ENCODE data around the gene CCT7.

DNA sequence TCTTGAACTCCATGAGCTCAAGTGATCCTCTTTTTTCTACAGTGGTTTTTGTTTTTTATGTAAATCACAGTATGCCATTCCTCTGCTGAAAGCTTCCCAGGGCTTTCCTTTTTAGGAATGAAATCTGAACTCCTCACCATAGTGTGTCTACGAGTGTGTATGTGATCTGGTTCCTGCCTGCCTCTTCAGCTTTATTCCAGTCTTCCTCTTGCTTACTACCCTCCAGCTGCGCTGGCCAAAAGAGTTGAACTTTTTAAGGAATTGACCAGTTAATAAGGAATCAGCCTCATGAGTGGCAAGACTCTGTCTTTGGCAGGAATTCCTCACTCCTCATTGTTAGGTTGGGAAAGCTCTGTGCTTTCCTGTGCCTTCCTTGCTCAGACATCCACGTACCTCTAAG lies 4.0 kb downstream of the CCT7 start:
- TF ChIP-seq, protein P1, sequence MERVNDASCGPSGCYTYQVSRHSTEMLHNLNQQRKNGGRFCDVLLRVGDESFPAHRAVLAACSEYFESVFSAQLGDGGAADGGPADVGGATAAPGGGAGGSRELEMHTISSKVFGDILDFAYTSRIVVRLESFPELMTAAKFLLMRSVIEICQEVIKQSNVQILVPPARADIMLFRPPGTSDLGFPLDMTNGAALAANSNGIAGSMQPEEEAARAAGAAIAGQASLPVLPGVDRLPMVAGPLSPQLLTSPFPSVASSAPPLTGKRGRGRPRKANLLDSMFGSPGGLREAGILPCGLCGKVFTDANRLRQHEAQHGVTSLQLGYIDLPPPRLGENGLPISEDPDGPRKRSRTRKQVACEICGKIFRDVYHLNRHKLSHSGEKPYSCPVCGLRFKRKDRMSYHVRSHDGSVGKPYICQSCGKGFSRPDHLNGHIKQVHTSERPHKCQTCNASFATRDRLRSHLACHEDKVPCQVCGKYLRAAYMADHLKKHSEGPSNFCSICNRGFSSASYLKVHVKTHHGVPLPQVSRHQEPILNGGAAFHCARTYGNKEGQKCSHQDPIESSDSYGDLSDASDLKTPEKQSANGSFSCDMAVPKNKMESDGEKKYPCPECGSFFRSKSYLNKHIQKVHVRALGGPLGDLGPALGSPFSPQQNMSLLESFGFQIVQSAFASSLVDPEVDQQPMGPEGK (tag by site-specific recombination; IDR thresholded peaks at IDR 0.05) = no peak
- TF ChIP-seq, protein P2, sequence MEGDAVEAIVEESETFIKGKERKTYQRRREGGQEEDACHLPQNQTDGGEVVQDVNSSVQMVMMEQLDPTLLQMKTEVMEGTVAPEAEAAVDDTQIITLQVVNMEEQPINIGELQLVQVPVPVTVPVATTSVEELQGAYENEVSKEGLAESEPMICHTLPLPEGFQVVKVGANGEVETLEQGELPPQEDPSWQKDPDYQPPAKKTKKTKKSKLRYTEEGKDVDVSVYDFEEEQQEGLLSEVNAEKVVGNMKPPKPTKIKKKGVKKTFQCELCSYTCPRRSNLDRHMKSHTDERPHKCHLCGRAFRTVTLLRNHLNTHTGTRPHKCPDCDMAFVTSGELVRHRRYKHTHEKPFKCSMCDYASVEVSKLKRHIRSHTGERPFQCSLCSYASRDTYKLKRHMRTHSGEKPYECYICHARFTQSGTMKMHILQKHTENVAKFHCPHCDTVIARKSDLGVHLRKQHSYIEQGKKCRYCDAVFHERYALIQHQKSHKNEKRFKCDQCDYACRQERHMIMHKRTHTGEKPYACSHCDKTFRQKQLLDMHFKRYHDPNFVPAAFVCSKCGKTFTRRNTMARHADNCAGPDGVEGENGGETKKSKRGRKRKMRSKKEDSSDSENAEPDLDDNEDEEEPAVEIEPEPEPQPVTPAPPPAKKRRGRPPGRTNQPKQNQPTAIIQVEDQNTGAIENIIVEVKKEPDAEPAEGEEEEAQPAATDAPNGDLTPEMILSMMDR (tag by site-specific recombination; IDR thresholded peaks at IDR 0.05) = no peak
- TF ChIP-seq, protein P3, sequence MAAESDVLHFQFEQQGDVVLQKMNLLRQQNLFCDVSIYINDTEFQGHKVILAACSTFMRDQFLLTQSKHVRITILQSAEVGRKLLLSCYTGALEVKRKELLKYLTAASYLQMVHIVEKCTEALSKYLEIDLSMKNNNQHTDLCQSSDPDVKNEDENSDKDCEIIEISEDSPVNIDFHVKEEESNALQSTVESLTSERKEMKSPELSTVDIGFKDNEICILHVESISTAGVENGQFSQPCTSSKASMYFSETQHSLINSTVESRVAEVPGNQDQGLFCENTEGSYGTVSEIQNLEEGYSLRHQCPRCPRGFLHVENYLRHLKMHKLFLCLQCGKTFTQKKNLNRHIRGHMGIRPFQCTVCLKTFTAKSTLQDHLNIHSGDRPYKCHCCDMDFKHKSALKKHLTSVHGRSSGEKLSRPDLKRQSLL (tag by site-specific recombination; IDR thresholded peaks at IDR 0.05) = no peak
- no peak for TF ChIP-seq ZNF155 (tag by site-specific recombination; IDR thresholded peaks at IDR 0.05)
- no peak for TF ChIP-seq GLI2 (tag by site-specific recombination; IDR thresholded peaks at IDR 0.05; ENCODE audit: borderline replicate concordance, low read depth)
- TF ChIP-seq ZBTB21 (tag by site-specific recombination; IDR thresholded peaks at IDR 0.05) = no peak
- no peak for TF ChIP-seq ZNF133 (tag by site-specific recombination; IDR thresholded peaks at IDR 0.05)
- TF ChIP-seq, protein P4, sequence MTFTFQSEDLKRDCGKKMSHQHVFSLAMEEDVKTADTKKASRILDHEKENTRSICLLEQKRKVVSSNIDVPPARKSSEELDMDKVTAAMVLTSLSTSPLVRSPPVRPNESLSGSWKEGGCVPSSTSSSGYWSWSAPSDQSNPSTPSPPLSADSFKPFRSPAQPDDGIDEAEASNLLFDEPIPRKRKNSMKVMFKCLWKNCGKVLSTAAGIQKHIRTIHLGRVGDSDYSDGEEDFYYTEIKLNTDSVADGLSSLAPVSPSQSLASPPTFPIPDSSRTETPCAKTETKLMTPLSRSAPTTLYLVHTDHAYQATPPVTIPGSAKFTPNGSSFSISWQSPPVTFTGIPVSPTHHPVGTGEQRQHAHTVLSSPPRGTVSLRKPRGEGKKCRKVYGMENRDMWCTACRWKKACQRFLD (tag by site-specific recombination; IDR thresholded peaks at IDR 0.05) = no peak
- no peak for TF ChIP-seq ZNF530 (tag by site-specific recombination; IDR thresholded peaks at IDR 0.05; ENCODE audit: low read depth)
- no peak for TF ChIP-seq ZNF175 (tag by site-specific recombination; IDR thresholded peaks at IDR 0.05)
- TF ChIP-seq YY1 (tag by site-specific recombination; IDR thresholded peaks at IDR 0.05) = no peak
- TF ChIP-seq ZNF350 (tag by site-specific recombination; IDR thresholded peaks at IDR 0.05) = no peak
- no peak for TF ChIP-seq ZNF837 (tag by site-specific recombination; IDR thresholded peaks at IDR 0.05)
- no peak for TF ChIP-seq KLF7 (tag by site-specific recombination; IDR thresholded peaks at IDR 0.05; ENCODE audit: borderline replicate concordance)

All from HEK293 (cell line).